Panc1 (cell line): ENCODE results near the gene ZNF236.

ENCODE experiments used
- POLR2AphosphoS5 ChIP-seq: IDR thresholded peaks from 2 replicates; pipeline ENCODE4 v1.6.1; 2012; ENCODE audit warnings: mild to moderate bottlenecking, low read depth, low read length, moderate library complexity
- REST ChIP-seq, 2 experiments: IDR thresholded peaks; 2 replicates each; pipeline ENCODE4 v1.6.1; 2011 to 2012; ENCODE audit warnings: low read depth in 2 of 2, control low read depth in 1 of 2, low read length in 1 of 2, mild to moderate bottlenecking in 1 of 2, moderate library complexity in 1 of 2; ENCODE audit not compliant: insufficient read depth in 1 of 2
- TCF7L2 ChIP-seq: IDR thresholded peaks from 2 replicates; pipeline ENCODE4 v1.6.1; 2011; ENCODE audit warnings: mild to moderate bottlenecking, low read depth, low read length, inconsistent platforms
- TF ChIP-seq, protein P1 (sequence below): fragments of 450-650 bp; IDR thresholded peaks from 2 replicates; pipeline ENCODE4 v1.5.1; 2017; ENCODE audit warnings: mild to moderate bottlenecking

- TF ChIP-seq, protein P1, sequence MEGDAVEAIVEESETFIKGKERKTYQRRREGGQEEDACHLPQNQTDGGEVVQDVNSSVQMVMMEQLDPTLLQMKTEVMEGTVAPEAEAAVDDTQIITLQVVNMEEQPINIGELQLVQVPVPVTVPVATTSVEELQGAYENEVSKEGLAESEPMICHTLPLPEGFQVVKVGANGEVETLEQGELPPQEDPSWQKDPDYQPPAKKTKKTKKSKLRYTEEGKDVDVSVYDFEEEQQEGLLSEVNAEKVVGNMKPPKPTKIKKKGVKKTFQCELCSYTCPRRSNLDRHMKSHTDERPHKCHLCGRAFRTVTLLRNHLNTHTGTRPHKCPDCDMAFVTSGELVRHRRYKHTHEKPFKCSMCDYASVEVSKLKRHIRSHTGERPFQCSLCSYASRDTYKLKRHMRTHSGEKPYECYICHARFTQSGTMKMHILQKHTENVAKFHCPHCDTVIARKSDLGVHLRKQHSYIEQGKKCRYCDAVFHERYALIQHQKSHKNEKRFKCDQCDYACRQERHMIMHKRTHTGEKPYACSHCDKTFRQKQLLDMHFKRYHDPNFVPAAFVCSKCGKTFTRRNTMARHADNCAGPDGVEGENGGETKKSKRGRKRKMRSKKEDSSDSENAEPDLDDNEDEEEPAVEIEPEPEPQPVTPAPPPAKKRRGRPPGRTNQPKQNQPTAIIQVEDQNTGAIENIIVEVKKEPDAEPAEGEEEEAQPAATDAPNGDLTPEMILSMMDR = no peak
- TF ChIP-seq TCF7L2 (no peak), POLR2AphosphoS5 (no peak), REST (IDR thresholded peaks at IDR 0.05; ENCODE audit: insufficient read depth in 1 of 2, low read depth in 2 of 2, low read length in 1 of 2) (no peak)
Observed at GRCh38 chr18:76925501-76925900, 103.1 kb downstream of the ZNF236 start.
